ENCODE data around the gene ARMC7.

DNA sequence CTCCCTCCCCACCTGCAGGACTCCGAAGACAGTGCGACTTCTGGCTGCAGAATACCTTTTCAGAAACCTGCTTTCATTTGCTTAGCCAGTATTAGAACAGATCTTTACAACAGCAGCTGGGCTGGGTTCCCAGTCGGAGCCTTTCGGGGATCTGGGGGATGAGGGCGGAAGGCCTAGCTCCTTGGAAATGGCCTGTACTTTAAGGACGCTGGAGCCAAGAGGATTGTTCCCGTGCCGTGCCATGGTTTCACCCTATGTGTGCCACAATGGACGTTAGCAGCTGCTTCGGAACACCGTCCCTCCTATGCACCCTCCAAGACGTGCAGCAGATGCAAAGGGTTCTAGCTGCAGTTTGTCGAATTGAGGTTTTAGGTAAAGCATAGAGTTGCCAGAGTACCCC, 46.6 kb upstream of the ARMC7 start:
- TF ChIP-seq CTCF (IDR thresholded peaks at IDR 0.05) (no peak), POLR2A (IDR thresholded peaks at IDR 0.05) (no peak)

Measured in heart left ventricle (tissue), 13 donors.